K562 (cell line): ENCODE results near the gene ITLN1. TPM values are rescaled to one million over a fixed set of nuclear protein-coding genes. Genes with fewer than 3 reads are reported as not detected.
A peak's percentile ranks its signal among the peaks of the same experiment; 100 is the strongest.
"Not testable (repeated sequence)": the region's sequence is repeated elsewhere in the genome, so short reads cannot be mapped to it uniquely, and the experiment has no call there.

Source experiments
- ATAC-seq: fragments of 200-7000 bp; cut with Tn5 transposase; 3 replicates; pipeline ENCODE4 v1.9.1; 2020; ENCODE audit warnings: moderate library complexity
- Bru-seq: library from RNA; stranded (reverse); fragments of 400-500 nt; gene quantifications from one replicate; lab custom pipeline; 2021; lab: Mats Ljungman, UMichigan
- BruChase-seq, 2 experiments: library from RNA; stranded (reverse); fragments of 400-500 nt; gene quantifications; one replicate each; lab custom pipeline; 2021; lab: Mats Ljungman, UMichigan
- BruUV-seq: library from RNA; stranded (reverse); fragments of 400-500 nt; replicated peaks from 2 replicates; lab custom pipeline; 2021; lab: Mats Ljungman, UMichigan
- CTCF ChIA-PET: fragments of 300-600 bp; formaldehyde crosslinking; extraction: SDS; loops from one replicate; lab custom pipeline; 2021; ENCODE audit warnings: low intra/inter-chr PET ratio; lab: Yijun Ruan, JAX
- POLR2A ChIA-PET: fragments of 300-600, 350-650 bp; sonication (Branson Sonifier 250); formaldehyde crosslinking; extraction: SDS; loops from one replicate; lab custom pipeline; 2021; ENCODE audit warnings: antibody characterized with exemption, inconsistent platforms; lab: Yijun Ruan, JAX
- DNase-seq, 4 experiments: peaks; one replicate each; pipeline versions ENCODE4 v3.0.0 to v3.0.0-alpha.2; 2011 to 2018; ENCODE audit warnings: low spot score in 3 of 4, mixed read lengths in 3 of 4; ENCODE audit errors: extremely low read depth in 1 of 4
- FAIRE-seq: peaks from 2 replicates; lab custom pipeline; 2011; peaks lifted over from hg19 to GRCh38; lab: Jason Lieb, UNC
- H2AFZ ChIP-seq: 2 replicates; pipeline ENCODE4 v1.6.0; 2011; ENCODE audit warnings: low read depth, low read length, control low read depth, inconsistent platforms
- H3K27ac ChIP-seq: fragments of 200-600 bp; 3 replicates; pipeline ENCODE4 v1.8.0; 2011; ENCODE audit warnings: low read depth, mild to moderate bottlenecking, control low read depth, inconsistent platforms, low read length, moderate library complexity, mixed read lengths; ENCODE audit errors: extremely low read depth
- H3K27me3 ChIP-seq, 2 experiments: fragments of 300-600 bp in 1 of 2; 2 replicates in 1 of 2; 3 replicates in 1 of 2; pipeline versions ENCODE4 v1.6.0 to v1.8.0; 2011; ENCODE audit warnings: inconsistent platforms in 2 of 2, low read length in 2 of 2, mild to moderate bottlenecking in 1 of 2, mixed read lengths in 1 of 2, moderate library complexity in 1 of 2; ENCODE audit not compliant: control insufficient read depth in 2 of 2, insufficient read depth in 2 of 2
- H3K36me3 ChIP-seq: fragments of 300-600 bp; 3 replicates; pipeline ENCODE4 v1.8.0; 2011; ENCODE audit warnings: mild to moderate bottlenecking, low read length, inconsistent platforms; ENCODE audit not compliant: control insufficient read depth, insufficient read depth
- H3K4me1 ChIP-seq, 2 experiments: fragments of 200-600 bp in 1 of 2; replicated peaks in 1 of 2; 2 replicates in 1 of 2; 3 replicates in 1 of 2; pipeline versions ENCODE4 v1.5.1 to v1.8.0; 2011; ENCODE audit warnings: inconsistent platforms in 2 of 2, low read length in 2 of 2, mild to moderate bottlenecking in 1 of 2, mixed read lengths in 1 of 2, moderate library complexity in 1 of 2; ENCODE audit not compliant: control insufficient read depth in 2 of 2, insufficient read depth in 2 of 2
- H3K4me2 ChIP-seq: 2 replicates; pipeline ENCODE4 v1.6.1; 2011; ENCODE audit warnings: low read length, control low read depth, inconsistent platforms, mixed read lengths; ENCODE audit not compliant: insufficient read depth
- H3K4me3 ChIP-seq: fragments of 200-600 bp; sonication (generic), shearing (Covaris generic); 2 replicates; pipeline ENCODE4 v1.5.1; 2016; ENCODE audit warnings: control low read depth, inconsistent platforms
- H3K79me2 ChIP-seq: fragments of 200-600 bp; 3 replicates; pipeline ENCODE4 v1.8.0; 2011; ENCODE audit warnings: low read length, inconsistent platforms; ENCODE audit not compliant: control insufficient read depth, insufficient read depth
- H3K9ac ChIP-seq, 2 experiments: 2 replicates each; pipeline versions ENCODE4 v1.6.0 to v1.6.1; 2011; ENCODE audit warnings: low read depth in 2 of 2, low read length in 2 of 2, control low read depth in 1 of 2, inconsistent platforms in 1 of 2, mild to moderate bottlenecking in 1 of 2, mixed read lengths in 1 of 2; ENCODE audit not compliant: insufficient read depth in 1 of 2
- H3K9me1 ChIP-seq: one replicate; pipeline ENCODE4 v1.6.0; 2011; ENCODE audit warnings: inconsistent platforms, mild to moderate bottlenecking, low read length, moderate library complexity; ENCODE audit not compliant: control insufficient read depth, insufficient read depth
- H3K9me3 ChIP-seq: replicated peaks from 2 replicates; pipeline ENCODE4 v1.5.1; 2011; ENCODE audit warnings: low read depth, low read length, inconsistent platforms; ENCODE audit not compliant: control insufficient read depth, insufficient read depth
- H4K20me1 ChIP-seq: replicated peaks from 2 replicates; pipeline ENCODE4 v1.6.1; 2011; ENCODE audit warnings: low read length, inconsistent platforms, mixed read lengths; ENCODE audit not compliant: control insufficient read depth, insufficient read depth
- NFIC ChIP-seq: fragments of 450-650 bp; IDR thresholded peaks from 2 replicates; pipeline ENCODE4 v1.6.1; 2017; ENCODE audit warnings: mild to moderate bottlenecking, inconsistent platforms
- SMAD3 ChIP-seq: fragments of 450-650 bp; formaldehyde crosslinking; conservative IDR thresholded peaks from 2 replicates; pipeline ENCODE4 v1.4.0; 2020; ENCODE audit warnings: mild to moderate bottlenecking
- WGBS: fragments of 100-300 bp; shearing (Covaris generic); methylation state at CpG from one replicate; pipeline ENCODE4 v1.1.6; 2016; ENCODE audit warnings: low coverage, mixed read lengths; ENCODE audit not compliant: insufficient coverage; ENCODE audit errors: missing lambda C conversion rate; 5-methylcytosine and 5-hydroxymethylcytosine counted together
- in situ Hi-C: fragments of 300-500 bp; cut with MboI; formaldehyde crosslinking; loops from 4 replicates; pipeline ENCODE4 v1.15.0; 2018; ENCODE audit warnings: inconsistent platforms, mixed read lengths
- intact Hi-C: fragments of 100-400 bp; cut with micrococcal nuclease; formaldehyde crosslinking; loops from 2 replicates; pipeline ENCODE4 v1.14.2; 2022
- long read RNA-seq, 3 experiments: library from polyadenylated mRNA in 2 of 3; library from RNA in 1 of 3; unstranded in 2 of 3; stranded (forward) in 1 of 3; transcript quantifications; one replicate each; pipeline ENCODE4 v2.0.0, GENCODE V29; 2019 to 2022
- polyA minus RNA-seq, 3 experiments: library from RNA; depleted of rRNA, polyadenylated mRNA; stranded (reverse); fragments of >200 nt; gene quantifications; 2 replicates each; pipeline ENCODE4 v1.2.3, GENCODE V29; 2011
- polyA plus RNA-seq, 8 experiments: library from polyadenylated mRNA; depleted of rRNA in 4 of 8; stranded (reverse) in 5 of 8; unstranded in 3 of 8; fragments of >200 nt; fragmentation: Nextera tagmentation in 2 of 8; fragmentation: Illumina TruSeq in 1 of 8; extraction: Ambion mirVana in 2 of 8; extraction: Trizol in 1 of 8; gene quantifications; 2 replicates each; pipeline versions ENCODE4 v1.2.1 to v1.2.3, GENCODE V29; 2011 to 2014; ENCODE audit warnings: inconsistent platforms in 1 of 8, missing spikeins in 1 of 8
- total RNA-seq, 7 experiments: library from RNA; depleted of rRNA in 6 of 7; stranded (reverse); fragments of >200 nt in 6 of 7; fragmentation: Illumina TruSeq in 2 of 7; extraction: Trizol in 2 of 7; gene quantifications; 2 replicates each; pipeline versions ENCODE4 v1.2.1 to v1.2.3, GENCODE V29; 2011 to 2021; ENCODE audit warnings: low replicate concordance in 1 of 7

Gene ITLN1
- total RNA-seq (2011; cell fraction: chromatin; rRNA removed; ENCODE audit: low replicate concordance): not detected in 2 replicates
- total RNA-seq (2011; cell fraction: nucleolus; rRNA removed): not detected in 2 replicates
- total RNA-seq (2011; cell fraction: nucleoplasm; rRNA removed): not detected in 2 replicates
- total RNA-seq (2014; rRNA removed) (not detected in 2 replicates), total RNA-seq (2014; rRNA removed; fragmentation: Illumina TruSeq; extraction: Trizol) (not detected in 2 replicates), total RNA-seq (2015; rRNA removed; fragmentation: Illumina TruSeq; extraction: Trizol) (not detected in 2 replicates), total RNA-seq (2021) (not detected in 2 replicates), polyA plus RNA-seq (2011; rRNA removed) (not detected in 2 replicates), polyA plus RNA-seq (2014; fragmentation: Illumina TruSeq; extraction: Trizol) (not detected in 2 replicates), polyA plus RNA-seq (2014; fragmentation: Nextera tagmentation; extraction: Ambion mirVana) (not detected), polyA plus RNA-seq (2014; rRNA removed) (not detected in 2 replicates), polyA minus RNA-seq (2011; rRNA and poly(A)+ RNA removed) (not detected in 2 replicates), Bru-seq, nascent RNA (not detected), BruChase-seq, experiment 1, labeled RNA remaining after a 2-hour chase (not detected), BruChase-seq, experiment 2, labeled RNA remaining after a 6-hour chase (not detected)
- not detected in 2 replicates for polyA plus RNA-seq (2011; cell fraction: cytosol; rRNA removed)
- polyA plus RNA-seq (2011; cell fraction: nucleus; rRNA removed): not detected in 2 replicates
- not detected in 2 replicates for polyA plus RNA-seq (2012)
- not detected in 2 replicates for polyA minus RNA-seq (2011; cell fraction: cytosol; rRNA and poly(A)+ RNA removed)
- not detected in 2 replicates for polyA minus RNA-seq (2011; cell fraction: nucleus; rRNA and poly(A)+ RNA removed)
- long read RNA-seq, experiment 1: 0 reads
- long read RNA-seq, experiment 2: 0 reads
- long read RNA-seq, experiment 3: 0 reads

- no peak within 1 kb of the TSS for H2AFZ ChIP-seq
- H3K9me1 ChIP-seq: no peaks in the 10 kb centered on the region
- peaks cover 2 to 23% of the 10 kb centered on the region in 2 experiments; a peak in 3 of 5 replicates for H3K27me3 ChIP-seq
- BruUV-seq: no TSS peak
- no peak within 1 kb of the TSS for H3K27ac ChIP-seq
- 1% methylated on average over 5 of the region's 5 CpGs for WGBS
- no peaks in the 10 kb centered on the region for H3K9me3 ChIP-seq
- no peak for FAIRE-seq
- no peaks in the 10 kb centered on the region for H4K20me1 ChIP-seq
- in situ Hi-C loops: no loop called here
- ChIA-PET CTCF (interaction anchor here (0.6 kb wide), 1 partner anchor 363 kb away, joined by 3 read pairs; no protein-coding TSS in a partner anchor), POLR2A (no interaction called here)
- no peak within 1 kb of the TSS for H3K4me3 ChIP-seq
- no peak within 1 kb of the TSS for H3K9ac ChIP-seq
- TF ChIP-seq SMAD3 (CRISPR knock-in tag) (no peak), NFIC (peak; percentile 36)
- H3K4me1 ChIP-seq: 0 out of 5 replicates have a peak, but pooled peaks cover 3 to 4% of the 10 kb centered on the region in 2 experiments
- H3K4me2 ChIP-seq: no peak within 1 kb of the TSS
- H3K36me3 ChIP-seq: no peaks in the 10 kb centered on the region
- intact Hi-C loops: no loop called here
- no peaks in the 10 kb centered on the region for H3K79me2 ChIP-seq
- no peak for ATAC-seq
- no peak for DNase-seq
Observed at GRCh38 chr1:160885042-160885441, at the start of gene ITLN1. ITLN1 (minus strand) TSS chr1:160885180; CDS start chr1:160884877, 303 bp downstream.

DNA sequence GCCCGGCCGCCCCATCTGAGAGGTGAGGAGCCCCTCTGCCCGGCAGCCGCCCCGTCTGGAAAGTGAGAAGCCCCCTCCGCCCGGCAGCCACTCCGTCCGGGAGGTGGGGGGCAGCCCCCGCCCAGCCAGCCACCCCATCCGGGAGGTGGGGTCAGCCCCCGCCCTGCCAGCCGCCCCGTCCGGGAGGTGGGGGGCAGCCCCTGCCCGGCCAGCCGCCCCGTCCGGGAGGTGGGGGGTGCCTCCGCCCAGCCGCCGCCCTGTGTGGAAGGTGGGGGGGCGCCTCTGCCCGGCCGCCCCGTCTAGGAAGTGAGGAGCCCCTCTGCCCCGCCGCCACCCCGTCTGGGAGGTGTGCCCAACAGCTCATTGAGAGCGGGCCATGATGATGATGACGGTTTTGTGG, 48.3 kb upstream of the ITLN1 start:
- intact Hi-C loops, POLR2A ChIA-PET: not testable (repeated sequence)

More for the DNA sequence above, 48.3 kb upstream of the ITLN1 start:
- 33% methylated on average over 5 of the region's 31 CpGs for WGBS
- H3K27ac ChIP-seq, ATAC-seq, H4K20me1 ChIP-seq, H2AFZ ChIP-seq, H3K36me3 ChIP-seq, H3K9ac ChIP-seq, H3K79me2 ChIP-seq, DNase-seq, H3K4me1 ChIP-seq, H3K9me1 ChIP-seq, CTCF ChIA-PET, in situ Hi-C loops, FAIRE-seq, H3K9me3 ChIP-seq, H3K4me2 ChIP-seq, BruUV-seq, H3K4me3 ChIP-seq: not testable (repeated sequence)
- H3K27me3 ChIP-seq: peaks cover 0 to 17% of the 10 kb centered on the region in 2 experiments; a peak in 3 of 5 replicates
